HG02938 (cell line): ENCODE results near the gene SUN5.

Experiments
- ATAC-seq: cut with Tn5 transposase; IDR thresholded peaks from one replicate; pipeline ENCODE4 v1.9.1; 2021; ENCODE audit warnings: mild to moderate bottlenecking, moderate library complexity; ENCODE audit not compliant: unreplicated experiment

SUN5 gene

GRCh38 chr20:33014336-33015113 is 10.3 kb upstream of the SUN5 start:
- ATAC-seq, result no peak

GRCh38 chr20:33013701-33014326 is 9.6 kb upstream of the SUN5 start:
- no peak for ATAC-seq

DNA sequence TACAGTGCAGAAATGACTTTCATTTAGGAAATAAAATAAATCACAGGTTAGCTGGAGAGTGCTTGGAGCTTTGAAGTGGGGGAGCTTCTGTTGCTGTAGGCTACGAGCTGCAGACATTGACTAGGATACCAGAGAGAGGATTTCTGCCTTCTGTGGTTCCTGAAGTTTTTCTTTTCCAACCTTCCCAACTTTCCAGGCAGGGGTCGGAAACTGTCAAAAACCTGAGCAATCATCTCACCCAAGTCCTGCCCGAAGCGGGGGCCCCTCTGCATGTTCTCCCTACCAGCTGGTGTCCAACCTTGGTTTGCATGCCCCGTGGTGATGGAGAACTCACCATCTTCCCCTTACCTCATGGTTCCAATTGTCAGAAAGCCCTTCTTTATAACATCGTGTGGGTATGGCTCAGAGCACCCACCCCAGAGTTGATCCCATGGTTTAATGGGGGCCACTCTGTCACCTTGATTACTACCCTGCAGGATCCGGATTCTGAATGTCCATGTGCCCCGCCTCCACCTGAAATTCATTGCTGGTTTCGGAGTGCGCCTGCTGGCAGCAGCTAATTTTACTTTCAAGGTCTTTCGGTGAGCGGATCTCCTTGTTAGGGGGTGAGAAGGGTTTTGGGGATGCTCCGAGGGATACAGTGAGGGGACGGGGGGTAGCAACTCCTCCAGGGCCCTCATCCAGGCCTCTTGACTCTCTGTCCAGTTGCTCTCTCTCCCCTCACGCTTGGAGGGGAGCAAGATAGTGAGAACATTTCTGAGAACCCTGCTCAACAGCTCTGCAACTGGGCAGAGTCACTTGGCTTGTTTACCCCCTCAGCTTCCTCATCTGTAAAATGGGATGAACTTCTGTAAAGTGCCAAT is 8.3 kb upstream of the SUN5 start:
- no peak for ATAC-seq

DNA sequence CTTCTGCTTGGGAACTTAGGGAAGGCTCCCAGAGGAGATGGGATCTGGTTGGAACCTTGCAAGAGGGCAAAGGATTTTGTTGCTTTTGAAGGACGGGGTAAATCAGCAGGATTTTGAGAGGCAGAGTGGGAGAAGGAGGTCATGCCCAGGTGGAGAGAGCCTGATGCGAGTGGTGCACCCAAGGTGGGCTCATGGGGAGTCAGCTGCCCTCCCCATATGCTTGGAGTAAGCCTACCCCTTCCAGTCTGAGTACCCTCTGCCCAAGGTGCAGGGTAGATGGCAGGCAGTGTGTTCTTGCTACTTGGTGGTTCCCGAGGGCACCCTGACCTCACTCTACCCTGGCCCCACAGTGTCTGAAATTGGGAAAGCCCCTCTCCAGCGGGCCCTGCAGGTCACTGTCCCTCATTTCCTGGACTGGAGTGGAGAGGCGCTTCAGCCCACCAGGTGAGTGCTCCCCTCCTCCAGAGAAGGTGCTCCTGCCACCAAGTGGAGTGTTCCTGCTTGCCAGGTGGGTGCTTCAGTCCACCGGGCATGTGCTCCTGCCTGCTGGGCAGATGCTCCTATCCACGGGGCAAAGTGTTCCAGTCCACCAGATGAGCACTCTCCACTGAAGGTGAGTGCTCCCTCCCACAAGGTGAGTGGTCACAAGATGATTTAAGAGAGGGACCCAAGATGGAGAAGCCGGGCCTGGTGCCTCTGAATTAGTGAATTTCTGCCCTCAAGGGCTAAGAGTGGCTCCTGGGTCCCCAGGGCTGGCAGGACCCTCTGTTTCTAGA is 6.6 kb upstream of the SUN5 start:
- no peak for ATAC-seq

GRCh38 chr20:33010133-33010504 is 5.9 kb upstream of the SUN5 start:
- no peak for ATAC-seq

- no peak for ATAC-seq
Observed at GRCh38 chr20:33009214-33010132, 5.2 kb upstream of the SUN5 start.

- ATAC-seq, result no peak
Observed at GRCh38 chr20:33008336-33009213, 4.3 kb upstream of the SUN5 start.

GRCh38 chr20:33007376-33008335 is 3.4 kb upstream of the SUN5 start, which contains the start of gene BPIFB2:
TSS of gene BPIFB2 (plus strand) at chr20:33007704. CDS start at chr20:33008575, 871 bp downstream.
- no peak for ATAC-seq

- ATAC-seq, result no peak
Observed at GRCh38 chr20:33006776-33007375, 2.6 kb upstream of the SUN5 start.

GRCh38 chr20:33005908-33006775 is 1.9 kb upstream of the SUN5 start:
- ATAC-seq, result no peak

DNA sequence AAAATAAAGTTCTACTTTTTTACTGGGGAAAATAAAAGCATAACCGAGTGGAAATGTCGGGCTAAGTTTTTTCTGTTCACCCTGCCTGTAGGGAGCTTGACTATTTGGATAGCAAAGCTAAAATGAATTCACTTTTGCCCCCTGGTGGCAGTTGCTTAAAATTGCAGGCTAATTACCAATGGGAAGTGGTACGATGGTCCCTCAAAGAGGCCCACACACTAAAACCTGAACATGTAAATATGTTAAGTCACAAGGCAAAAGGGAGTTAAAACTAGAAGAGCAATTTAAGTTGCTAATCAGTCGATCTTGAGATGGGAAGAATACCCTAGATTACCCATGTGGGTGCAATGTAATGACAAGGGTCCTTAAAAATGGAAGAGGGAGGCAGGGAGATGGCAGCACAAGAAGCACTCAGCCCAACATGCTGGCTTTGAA is 916 bp upstream of the SUN5 start:
- ATAC-seq, result no peak

DNA sequence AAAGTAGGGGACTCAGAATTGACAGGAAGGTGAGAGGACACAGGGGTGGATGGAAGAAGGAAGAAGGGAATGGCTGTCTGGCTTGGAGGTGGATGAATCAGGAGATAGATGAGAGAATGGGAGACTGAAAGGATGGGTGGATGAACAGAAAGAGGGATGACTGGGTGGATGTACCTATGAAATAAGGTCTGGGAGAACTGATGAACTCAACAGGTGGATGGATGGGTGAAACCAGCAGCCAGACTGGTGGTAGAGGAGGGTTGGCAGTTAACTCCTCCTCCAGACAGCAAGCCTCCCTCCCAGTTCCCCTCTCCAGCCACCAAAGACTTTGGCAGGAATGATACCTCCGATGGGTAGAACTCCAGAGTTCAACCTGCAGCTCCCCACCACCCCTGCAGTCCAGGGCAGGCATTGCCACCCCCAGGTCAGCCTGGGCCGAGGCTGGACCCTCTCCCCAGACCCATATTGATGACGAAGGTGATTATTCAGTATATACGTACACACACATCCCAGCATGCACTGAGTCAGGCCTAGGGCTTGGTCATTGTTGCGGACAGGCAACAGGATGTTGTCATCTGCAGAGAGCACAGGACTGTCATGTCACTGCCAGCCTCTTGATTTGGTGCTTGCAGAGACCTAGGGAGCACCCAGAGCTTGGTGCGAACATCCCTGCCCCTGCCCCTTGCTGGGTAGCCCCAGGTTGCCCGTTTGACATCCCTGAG is 2.0 kb downstream of the SUN5 start:
- no peak for ATAC-seq

DNA sequence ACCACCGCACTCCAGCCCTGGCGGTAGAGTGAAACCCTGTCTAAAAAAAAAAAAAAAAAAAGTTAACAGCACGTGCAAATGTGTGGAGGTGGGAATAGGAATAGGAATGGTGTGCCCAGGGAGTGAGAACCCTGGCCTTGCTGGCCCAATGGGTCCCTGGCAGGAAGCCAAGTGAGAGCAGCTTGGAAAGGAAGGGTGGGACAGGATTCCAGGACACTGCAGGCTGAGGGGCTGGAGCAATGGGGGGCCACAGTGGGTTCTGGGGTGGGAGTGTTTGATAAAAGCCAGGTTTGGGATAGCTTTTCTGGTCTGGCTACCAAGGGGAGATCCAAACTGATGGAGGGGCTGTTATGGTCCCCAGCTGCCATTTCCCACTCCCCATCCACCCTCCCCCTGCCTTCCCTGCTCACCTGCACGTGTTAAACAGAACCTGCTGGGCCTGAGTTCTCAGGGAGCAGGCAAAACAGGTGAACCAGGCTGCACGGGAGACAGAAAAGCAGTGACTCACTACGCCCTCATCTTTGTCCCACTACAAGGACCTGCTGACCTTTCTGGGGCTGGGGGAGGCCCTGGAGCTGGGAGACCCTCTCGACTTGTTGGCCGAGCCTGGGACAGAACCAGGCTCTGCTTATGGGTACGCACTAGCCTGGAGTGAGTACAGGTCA is 3.3 kb downstream of the SUN5 start:
- no peak for ATAC-seq

GRCh38 chr20:32999603-33000250 is 4.5 kb downstream of the SUN5 start:
- ATAC-seq, result no peak

DNA sequence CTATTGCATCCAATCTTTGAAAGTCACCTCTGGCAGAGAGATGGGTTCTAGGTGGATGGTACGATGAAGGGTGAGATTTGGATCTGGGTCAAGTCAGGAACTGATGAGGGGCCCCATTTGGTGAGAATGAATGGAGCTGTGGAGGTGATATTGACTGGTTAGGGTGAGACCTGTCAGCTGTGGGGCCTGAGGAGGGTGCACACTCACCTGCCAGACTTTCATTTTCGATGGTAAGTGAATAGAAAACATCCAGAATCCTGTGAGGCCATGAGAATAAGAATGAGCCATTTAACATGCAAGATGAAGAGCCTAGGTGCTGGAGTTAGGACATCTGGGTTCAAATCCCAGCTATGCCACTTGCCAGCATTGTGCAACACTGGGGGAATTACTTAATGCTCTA is 6.8 kb downstream of the SUN5 start:
- ATAC-seq, result no peak
